PC-9 (cell line): ENCODE data around the gene C4BPB. TPM values are rescaled to one million over a fixed set of nuclear protein-coding genes. Genes with fewer than 3 reads are reported as not detected.

Source experiments
- BruUV-seq: library from RNA; stranded (reverse); fragments of 400-500 nt; replicated peaks from 2 replicates; lab custom pipeline; 2021; lab: Mats Ljungman, UMichigan
- CTCF ChIA-PET: fragments of 300-600 bp; sonication (Branson Sonifier 250); formaldehyde crosslinking; loops from one replicate; lab custom pipeline; 2022; ENCODE audit warnings: antibody characterized with exemption; lab: Charles Lee
- POLR2A ChIA-PET: fragments of 300-600 bp; sonication (Branson Sonifier 250); formaldehyde crosslinking; loops from one replicate; lab custom pipeline; 2022; ENCODE audit warnings: antibody characterized with exemption; ENCODE audit not compliant: unreplicated experiment; lab: Charles Lee
- DNase-seq, 2 experiments: peaks; one replicate each; pipeline versions ENCODE4 v3.0.0 to v3.0.0-alpha.2; 2015 to 2022; ENCODE audit warnings: mixed read lengths in 1 of 2
- H2AFZ ChIP-seq: fragments of 200-600 bp; sonication (generic); 2 replicates; pipeline ENCODE4 v1.8.1; 2017; ENCODE audit warnings: antibody characterized with exemption
- H3F3A ChIP-seq: fragments of 200-600 bp; sonication (generic); 2 replicates; pipeline ENCODE4 v1.8.1; 2017; ENCODE audit warnings: antibody characterized with exemption, mild to moderate bottlenecking, low read depth; ENCODE audit not compliant: insufficient read depth
- H3K27ac ChIP-seq: fragments of 200-600 bp; sonication (generic); 2 replicates; pipeline ENCODE4 v1.6.1; 2016; ENCODE audit warnings: mixed run types
- H3K27me3 ChIP-seq: fragments of 200-600 bp; sonication (generic); 2 replicates; pipeline ENCODE4 v1.6.1; 2016; ENCODE audit warnings: low read depth, mixed run types; ENCODE audit not compliant: insufficient read depth
- H3K36me3 ChIP-seq: fragments of 200-600 bp; sonication (generic); 2 replicates; pipeline ENCODE4 v1.6.1; 2016; ENCODE audit warnings: low read depth, mixed run types
- H3K4me1 ChIP-seq: fragments of 200-600 bp; sonication (generic); replicated peaks from 2 replicates; pipeline ENCODE4 v1.6.1; 2016; ENCODE audit warnings: mixed run types; ENCODE audit not compliant: insufficient read depth
- H3K4me2 ChIP-seq: fragments of 200-600 bp; sonication (generic); 2 replicates; pipeline ENCODE4 v1.6.1; 2017; ENCODE audit warnings: mixed run types
- H3K4me3 ChIP-seq: fragments of 200-600 bp; sonication (generic); 2 replicates; pipeline ENCODE4 v1.6.1; 2016; ENCODE audit warnings: mixed run types
- H3K79me2 ChIP-seq: fragments of 200-600 bp; sonication (generic); 2 replicates; pipeline ENCODE4 v1.6.1; 2017; ENCODE audit warnings: low read depth, mixed run types
- H3K9me2 ChIP-seq: fragments of 200-600 bp; sonication (generic); 2 replicates; pipeline ENCODE4 v1.8.1; 2017; ENCODE audit warnings: mild to moderate bottlenecking; ENCODE audit not compliant: insufficient read depth
- H3K9me3 ChIP-seq: fragments of 200-600 bp; sonication (generic); 2 replicates; pipeline ENCODE4 v1.8.1; 2016; ENCODE audit warnings: low read depth; ENCODE audit not compliant: insufficient read depth
- H4K20me1 ChIP-seq: fragments of 200-600 bp; sonication (generic); 2 replicates; pipeline ENCODE4 v1.8.1; 2017; ENCODE audit not compliant: insufficient read depth
- EZH2 ChIP-seq: fragments of 200-600 bp; sonication (generic); IDR thresholded peaks from 2 replicates; pipeline ENCODE4 v1.8.0; 2017; ENCODE audit warnings: antibody characterized with exemption, low read depth
- intact Hi-C: fragments of 100-400 bp; cut with micrococcal nuclease; formaldehyde crosslinking; loops from one replicate; pipeline ENCODE4 v1.10.0; 2022; ENCODE audit not compliant: unreplicated experiment
- total RNA-seq: library from RNA; stranded (reverse); gene quantifications from 2 replicates; pipeline ENCODE4 v1.2.3, GENCODE V29; 2021
- TF ChIP-seq, protein P1 (sequence below): fragments of 200-600 bp; sonication (generic); conservative IDR thresholded peaks from 2 replicates; pipeline ENCODE4 v1.6.1; 2017; ENCODE audit warnings: mixed run types, antibody characterized with exemption, mild to moderate bottlenecking, moderate library complexity

The C4BPB gene
- total RNA-seq, 1 experiment from 2014 or later = 4.2 TPM

- intact Hi-C loops = loop anchor here (10.0 kb wide), 1 partner anchor 63 kb away; no protein-coding TSS in a partner anchor
- H2AFZ ChIP-seq = no peak overlapping the region
- BruUV-seq = no TSS peak
- no peak overlapping the region for H3K4me3 ChIP-seq
- H3K9me2 ChIP-seq = no peaks in the 10 kb centered on the region
- TF ChIP-seq EZH2 = no peak
- TF ChIP-seq, protein P1, sequence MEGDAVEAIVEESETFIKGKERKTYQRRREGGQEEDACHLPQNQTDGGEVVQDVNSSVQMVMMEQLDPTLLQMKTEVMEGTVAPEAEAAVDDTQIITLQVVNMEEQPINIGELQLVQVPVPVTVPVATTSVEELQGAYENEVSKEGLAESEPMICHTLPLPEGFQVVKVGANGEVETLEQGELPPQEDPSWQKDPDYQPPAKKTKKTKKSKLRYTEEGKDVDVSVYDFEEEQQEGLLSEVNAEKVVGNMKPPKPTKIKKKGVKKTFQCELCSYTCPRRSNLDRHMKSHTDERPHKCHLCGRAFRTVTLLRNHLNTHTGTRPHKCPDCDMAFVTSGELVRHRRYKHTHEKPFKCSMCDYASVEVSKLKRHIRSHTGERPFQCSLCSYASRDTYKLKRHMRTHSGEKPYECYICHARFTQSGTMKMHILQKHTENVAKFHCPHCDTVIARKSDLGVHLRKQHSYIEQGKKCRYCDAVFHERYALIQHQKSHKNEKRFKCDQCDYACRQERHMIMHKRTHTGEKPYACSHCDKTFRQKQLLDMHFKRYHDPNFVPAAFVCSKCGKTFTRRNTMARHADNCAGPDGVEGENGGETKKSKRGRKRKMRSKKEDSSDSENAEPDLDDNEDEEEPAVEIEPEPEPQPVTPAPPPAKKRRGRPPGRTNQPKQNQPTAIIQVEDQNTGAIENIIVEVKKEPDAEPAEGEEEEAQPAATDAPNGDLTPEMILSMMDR = no peak
- peaks cover 17% of the 10 kb centered on the region for H3K4me1 ChIP-seq
- no peaks in the 10 kb centered on the region for H3K27me3 ChIP-seq
- H3F3A ChIP-seq = peaks cover 10% of the 10 kb centered on the region; the same call in 1 of the 2 replicates
- no peak overlapping the region for H3K4me2 ChIP-seq
- no peaks in the 10 kb centered on the region for H3K79me2 ChIP-seq
- ChIA-PET POLR2A (no interaction called here), CTCF (no interaction called here)
- H3K27ac ChIP-seq = no peak overlapping the region
- H4K20me1 ChIP-seq = no peaks in the 10 kb centered on the region
- no peak for DNase-seq
- no peaks in the 10 kb centered on the region for H3K9me3 ChIP-seq
- H3K36me3 ChIP-seq = no peaks in the 10 kb centered on the region
These were observed 13.1 kb downstream of the C4BPB start for GRCh38 chr1:207101720-207102119.

GRCh38 chr1:207102146-207102545 lies 13.5 kb downstream of the C4BPB start:
- H3K9me2 ChIP-seq = no peaks in the 10 kb centered on the region
- peaks cover 17% of the 10 kb centered on the region for H3K4me1 ChIP-seq
- H3K9me3 ChIP-seq = no peaks in the 10 kb centered on the region
- H3K27ac ChIP-seq = no peak overlapping the region
- H2AFZ ChIP-seq = no peak overlapping the region
- no TSS peak for BruUV-seq
- H4K20me1 ChIP-seq = no peaks in the 10 kb centered on the region
- H3K36me3 ChIP-seq = no peaks in the 10 kb centered on the region
- DNase-seq = no peak
- peaks cover 10% of the 10 kb centered on the region; the same call in 1 of the 2 replicates for H3F3A ChIP-seq
- intact Hi-C loops = loop anchor here (10.0 kb wide), 1 partner anchor 63 kb away; no protein-coding TSS in a partner anchor
- POLR2A ChIA-PET = no interaction called here
- CTCF ChIA-PET = no interaction called here
- no peak overlapping the region for H3K4me2 ChIP-seq
- TF ChIP-seq EZH2 = no peak
- TF ChIP-seq, protein P1 = no peak
- no peaks in the 10 kb centered on the region for H3K79me2 ChIP-seq
- H3K4me3 ChIP-seq = no peak overlapping the region
- no peaks in the 10 kb centered on the region for H3K27me3 ChIP-seq

DNA sequence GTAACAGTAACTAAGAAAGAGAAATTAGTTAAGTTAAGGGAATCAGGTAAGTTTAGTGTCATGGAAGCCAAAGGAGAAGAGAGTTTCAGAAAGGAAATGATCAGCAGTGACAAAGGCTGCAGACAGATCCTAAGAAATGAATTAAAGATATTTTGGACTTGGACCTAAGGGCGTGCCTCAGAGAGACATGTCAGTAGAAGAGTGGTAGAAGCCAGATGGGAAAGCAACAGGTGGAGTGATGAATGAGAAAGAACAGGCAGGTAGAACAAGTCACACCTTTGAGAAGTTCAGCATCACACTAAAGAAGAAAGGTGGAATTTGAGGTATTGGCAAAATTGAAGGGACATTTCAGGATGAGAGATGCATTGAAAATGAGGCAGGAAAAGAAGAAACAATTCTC lies 14.0 kb downstream of the C4BPB start:
- CTCF ChIA-PET = no interaction called here
- POLR2A ChIA-PET = no interaction called here

More for the DNA sequence above, 14.0 kb downstream of the C4BPB start:
- Histone ChIP-seq H3K9me3 (no peaks in the 10 kb centered on the region), H3K4me3 (no peak overlapping the region), H3K27ac (no peak overlapping the region), H4K20me1 (no peaks in the 10 kb centered on the region), H3K9me2 (no peaks in the 10 kb centered on the region), H3K36me3 (no peaks in the 10 kb centered on the region), H2AFZ (peak overlapping the region; percentile 56; the same call in 1 of the 2 replicates), H3K79me2 (no peaks in the 10 kb centered on the region), H3F3A (peaks cover 7% of the 10 kb centered on the region; the same call in 1 of the 2 replicates), H3K4me2 (no peak overlapping the region), H3K27me3 (no peaks in the 10 kb centered on the region), H3K4me1 (peaks cover 15% of the 10 kb centered on the region)
- intact Hi-C loops = loop anchor here (10.0 kb wide), 1 partner anchor 62 kb away; no protein-coding TSS in a partner anchor
- TF ChIP-seq, protein P1 = no peak
- no peak for TF ChIP-seq EZH2
- no TSS peak for BruUV-seq
- no peak for DNase-seq
